Measurements from ENCODE around the gene LIF. TPM values are rescaled to one million over a fixed set of nuclear protein-coding genes. Genes with fewer than 3 reads are reported as not detected.

Gene LIF
- total RNA-seq, 1 experiment from 2014 or later: 34.4 TPM

DNA sequence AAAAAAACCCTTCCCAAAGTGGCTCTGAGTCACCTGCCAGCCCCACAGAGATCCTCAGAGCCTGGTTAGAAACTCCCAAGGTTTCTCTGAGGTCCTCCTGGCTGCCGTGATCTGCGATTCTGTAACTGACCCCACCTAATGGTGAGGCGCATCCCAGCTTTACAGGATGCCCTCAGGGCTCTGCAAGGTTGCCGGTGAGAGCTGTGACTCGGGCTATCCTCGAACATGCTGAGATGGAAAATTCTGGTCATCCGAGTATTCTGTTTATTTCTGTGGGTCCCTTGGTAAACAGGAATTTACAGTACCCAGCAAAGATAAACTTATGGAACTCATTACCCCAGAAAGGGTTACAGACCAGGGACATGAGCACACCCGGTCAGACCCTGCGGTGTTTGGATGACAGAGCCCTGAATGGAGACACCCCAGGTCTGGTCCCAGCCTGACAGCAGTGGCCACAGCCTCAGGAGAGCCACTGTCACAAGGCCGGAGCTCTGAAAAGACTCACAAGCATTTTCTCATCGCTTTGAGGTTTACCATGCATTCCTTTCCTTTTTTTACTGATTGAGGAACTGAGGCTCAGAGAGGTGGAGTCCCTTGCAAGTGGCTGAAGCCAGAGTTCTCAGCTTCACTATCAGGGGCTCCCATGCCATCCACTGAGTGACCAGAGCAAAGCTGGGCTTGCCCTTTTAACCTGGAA, 22.2 kb downstream of the LIF start:
- no TSS peak for BruUV-seq (replicated peaks)
- Histone ChIP-seq H3K9me3 (ENCODE audit: control insufficient read depth, insufficient read depth, low read depth, low read length) (no peaks in the 10 kb centered on the region), H3K4me1 (ENCODE audit: control insufficient read depth, insufficient read depth, low read length) (peaks cover 47% of the 10 kb centered on the region), H3K27me3 (ENCODE audit: control insufficient read depth, insufficient read depth, low read length) (no peaks in the 10 kb centered on the region), H3K36me3 (ENCODE audit: control insufficient read depth, insufficient read depth, low read length) (no peaks in the 10 kb centered on the region), H3K27ac (ENCODE audit: low read length) (peak overlapping the region; percentile 89), H3K4me3 (ENCODE audit: low read depth in 2 of 2, low read length in 2 of 2) (no peak overlapping the region)
- intact Hi-C loops (cut with micrococcal nuclease; ENCODE audit: unreplicated experiment) (no loop called here), in situ Hi-C loops (cut with HindIII; ENCODE audit: low pct_unique_long_range_greater_than_20kb, low sequenced_read_pairs) (no loop called here)
- TF ChIP-seq POLR2AphosphoS5 (IDR thresholded peaks at IDR 0.05; ENCODE audit: low read depth, low read length) (no peak), SIN3A (IDR thresholded peaks at IDR 0.05; ENCODE audit: borderline replicate concordance, insufficient read depth, low read depth, low read length) (no peak), TCF7L2 (IDR thresholded peaks at IDR 0.05; ENCODE audit: low read depth, low read length) (no peak)
- TF ChIP-seq, protein P1, sequence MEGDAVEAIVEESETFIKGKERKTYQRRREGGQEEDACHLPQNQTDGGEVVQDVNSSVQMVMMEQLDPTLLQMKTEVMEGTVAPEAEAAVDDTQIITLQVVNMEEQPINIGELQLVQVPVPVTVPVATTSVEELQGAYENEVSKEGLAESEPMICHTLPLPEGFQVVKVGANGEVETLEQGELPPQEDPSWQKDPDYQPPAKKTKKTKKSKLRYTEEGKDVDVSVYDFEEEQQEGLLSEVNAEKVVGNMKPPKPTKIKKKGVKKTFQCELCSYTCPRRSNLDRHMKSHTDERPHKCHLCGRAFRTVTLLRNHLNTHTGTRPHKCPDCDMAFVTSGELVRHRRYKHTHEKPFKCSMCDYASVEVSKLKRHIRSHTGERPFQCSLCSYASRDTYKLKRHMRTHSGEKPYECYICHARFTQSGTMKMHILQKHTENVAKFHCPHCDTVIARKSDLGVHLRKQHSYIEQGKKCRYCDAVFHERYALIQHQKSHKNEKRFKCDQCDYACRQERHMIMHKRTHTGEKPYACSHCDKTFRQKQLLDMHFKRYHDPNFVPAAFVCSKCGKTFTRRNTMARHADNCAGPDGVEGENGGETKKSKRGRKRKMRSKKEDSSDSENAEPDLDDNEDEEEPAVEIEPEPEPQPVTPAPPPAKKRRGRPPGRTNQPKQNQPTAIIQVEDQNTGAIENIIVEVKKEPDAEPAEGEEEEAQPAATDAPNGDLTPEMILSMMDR (IDR thresholded peaks at IDR 0.05): no peak
- TF ChIP-seq, protein P2, sequence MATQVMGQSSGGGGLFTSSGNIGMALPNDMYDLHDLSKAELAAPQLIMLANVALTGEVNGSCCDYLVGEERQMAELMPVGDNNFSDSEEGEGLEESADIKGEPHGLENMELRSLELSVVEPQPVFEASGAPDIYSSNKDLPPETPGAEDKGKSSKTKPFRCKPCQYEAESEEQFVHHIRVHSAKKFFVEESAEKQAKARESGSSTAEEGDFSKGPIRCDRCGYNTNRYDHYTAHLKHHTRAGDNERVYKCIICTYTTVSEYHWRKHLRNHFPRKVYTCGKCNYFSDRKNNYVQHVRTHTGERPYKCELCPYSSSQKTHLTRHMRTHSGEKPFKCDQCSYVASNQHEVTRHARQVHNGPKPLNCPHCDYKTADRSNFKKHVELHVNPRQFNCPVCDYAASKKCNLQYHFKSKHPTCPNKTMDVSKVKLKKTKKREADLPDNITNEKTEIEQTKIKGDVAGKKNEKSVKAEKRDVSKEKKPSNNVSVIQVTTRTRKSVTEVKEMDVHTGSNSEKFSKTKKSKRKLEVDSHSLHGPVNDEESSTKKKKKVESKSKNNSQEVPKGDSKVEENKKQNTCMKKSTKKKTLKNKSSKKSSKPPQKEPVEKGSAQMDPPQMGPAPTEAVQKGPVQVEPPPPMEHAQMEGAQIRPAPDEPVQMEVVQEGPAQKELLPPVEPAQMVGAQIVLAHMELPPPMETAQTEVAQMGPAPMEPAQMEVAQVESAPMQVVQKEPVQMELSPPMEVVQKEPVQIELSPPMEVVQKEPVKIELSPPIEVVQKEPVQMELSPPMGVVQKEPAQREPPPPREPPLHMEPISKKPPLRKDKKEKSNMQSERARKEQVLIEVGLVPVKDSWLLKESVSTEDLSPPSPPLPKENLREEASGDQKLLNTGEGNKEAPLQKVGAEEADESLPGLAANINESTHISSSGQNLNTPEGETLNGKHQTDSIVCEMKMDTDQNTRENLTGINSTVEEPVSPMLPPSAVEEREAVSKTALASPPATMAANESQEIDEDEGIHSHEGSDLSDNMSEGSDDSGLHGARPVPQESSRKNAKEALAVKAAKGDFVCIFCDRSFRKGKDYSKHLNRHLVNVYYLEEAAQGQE (IDR thresholded peaks at IDR 0.05; ENCODE audit: insufficient read depth in 1 of 2, low read depth in 2 of 2, low read length in 1 of 2): no peak
- no peak for DNase-seq (ENCODE audit: low read depth, low spot score)
- ATAC-seq: peak; percentile 26; the same call in 1 of the 2 replicates
- POLR2A ChIA-PET: no interaction called here
- CTCF ChIA-PET: interaction anchor here (0.7 kb wide), 1 partner anchor 10 kb away, joined by 4 read pairs; no protein-coding TSS in a partner anchor

DNA sequence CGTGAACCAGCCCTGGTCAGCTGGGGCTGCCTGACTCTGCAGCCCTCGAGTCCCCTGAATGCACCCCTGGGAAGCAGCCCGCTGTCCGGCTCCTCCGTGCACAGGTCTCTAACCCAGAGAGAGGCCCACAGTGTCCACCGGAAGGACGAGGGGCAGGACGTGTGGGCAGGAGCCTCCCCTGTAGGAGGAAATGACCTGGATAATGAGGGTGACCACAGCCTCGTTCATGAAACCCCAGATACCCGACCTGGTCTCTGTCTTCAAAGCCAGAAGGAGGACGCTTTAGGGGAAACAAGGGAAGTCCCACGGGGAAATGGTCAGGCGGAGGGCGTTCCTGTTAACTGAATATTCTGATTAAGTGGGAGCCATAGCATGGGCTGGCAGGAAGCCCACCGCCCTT, 23.3 kb downstream of the LIF start:
- Histone ChIP-seq H3K4me3 (ENCODE audit: low read depth in 2 of 2, low read length in 2 of 2) (no peak overlapping the region), H3K9me3 (ENCODE audit: control insufficient read depth, insufficient read depth, low read depth, low read length) (no peaks in the 10 kb centered on the region), H3K36me3 (ENCODE audit: control insufficient read depth, insufficient read depth, low read length) (no peaks in the 10 kb centered on the region), H3K27ac (ENCODE audit: low read length) (peak overlapping the region; percentile 89), H3K4me1 (ENCODE audit: control insufficient read depth, insufficient read depth, low read length) (peaks cover 37% of the 10 kb centered on the region), H3K27me3 (ENCODE audit: control insufficient read depth, insufficient read depth, low read length) (no peaks in the 10 kb centered on the region)
- in situ Hi-C loops (cut with HindIII; ENCODE audit: low pct_unique_long_range_greater_than_20kb, low sequenced_read_pairs) (no loop called here), intact Hi-C loops (cut with micrococcal nuclease; ENCODE audit: unreplicated experiment) (no loop called here)
- DNase-seq (ENCODE audit: low read depth, low spot score): no peak
- TF ChIP-seq, protein P2 (IDR thresholded peaks at IDR 0.05; ENCODE audit: insufficient read depth in 1 of 2, low read depth in 2 of 2, low read length in 1 of 2): no peak
- TF ChIP-seq POLR2AphosphoS5 (IDR thresholded peaks at IDR 0.05; ENCODE audit: low read depth, low read length): no peak
- TF ChIP-seq TCF7L2 (IDR thresholded peaks at IDR 0.05; ENCODE audit: low read depth, low read length): no peak
- TF ChIP-seq SIN3A (IDR thresholded peaks at IDR 0.05; ENCODE audit: borderline replicate concordance, insufficient read depth, low read depth, low read length): no peak
- TF ChIP-seq, protein P1 (IDR thresholded peaks at IDR 0.05): no peak
- ChIA-PET POLR2A (no interaction called here), CTCF (no interaction called here)
- BruUV-seq (replicated peaks): no TSS peak
- peak; percentile 21; the same call in 1 of the 2 replicates for ATAC-seq

Data from Panc1 (cell line).